ENCODE data around the gene F11.
"Not testable (repeated sequence)": the region's sequence is repeated elsewhere in the genome, so short reads cannot be mapped to it uniquely, and the experiment has no call there.

The F11 gene

DNA sequence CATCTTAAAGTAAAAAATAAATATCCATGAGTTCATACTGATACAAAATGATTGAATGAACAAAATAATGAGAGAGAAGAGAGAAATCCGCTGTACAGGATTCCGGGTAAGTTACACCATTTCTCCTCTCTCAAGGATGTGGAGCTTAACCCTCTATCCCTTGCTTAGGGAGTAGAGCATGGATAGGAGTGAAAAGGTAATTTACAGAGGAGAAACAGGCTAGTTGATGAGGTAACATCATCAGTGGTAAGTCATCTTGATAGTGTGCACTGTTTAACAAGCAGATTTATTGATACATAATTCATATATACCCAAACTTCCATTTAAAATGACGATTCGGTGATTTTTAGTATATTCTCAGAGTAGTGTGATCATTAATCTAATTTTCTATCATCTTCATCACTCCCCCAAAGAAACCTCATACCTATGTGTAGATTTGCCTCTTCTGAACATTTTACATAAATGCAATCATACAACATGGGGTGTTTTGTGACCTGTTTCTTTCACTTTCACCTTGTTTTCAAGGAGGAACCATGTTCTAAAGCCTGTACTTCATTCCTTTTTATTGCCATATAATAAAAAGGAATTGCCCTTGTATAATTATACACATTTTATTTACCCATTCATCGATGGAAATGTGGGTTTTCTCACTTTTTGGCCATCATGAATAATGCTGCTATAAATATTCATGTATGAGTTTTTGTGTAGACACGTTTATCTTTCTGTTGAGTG is 34.8 kb downstream of the F11 start:
- no peak for DNase-seq

- DNase-seq, result no peak
Observed at GRCh38 chr4:186304216-186304615, 38.2 kb downstream of the F11 start.

GRCh38 chr4:186304866-186305505 is 39.0 kb downstream of the F11 start:
- no peak for DNase-seq

DNA sequence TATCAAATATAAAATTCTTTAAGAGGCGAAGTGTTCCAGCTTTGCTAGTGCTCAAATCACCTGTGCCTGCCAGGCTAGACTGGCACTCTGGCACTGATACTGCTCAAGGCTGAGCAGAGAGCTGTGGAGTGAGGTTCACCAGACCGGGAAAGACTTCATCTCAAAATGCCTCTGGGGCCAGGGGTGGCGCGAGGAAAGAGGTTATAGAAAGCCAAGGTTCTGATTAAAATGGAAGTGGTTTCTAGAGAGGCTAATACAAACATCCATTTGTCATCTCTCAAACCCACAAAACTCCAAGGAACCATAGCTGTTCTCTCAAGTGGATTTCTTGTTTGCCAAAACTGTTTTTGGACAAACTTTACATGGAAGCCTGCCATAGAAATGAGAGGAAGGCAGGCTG is 41.5 kb downstream of the F11 start:
- no peak for DNase-seq

GRCh38 chr4:186307916-186308315 is 41.9 kb downstream of the F11 start:
- DNase-seq, result no peak

DNA sequence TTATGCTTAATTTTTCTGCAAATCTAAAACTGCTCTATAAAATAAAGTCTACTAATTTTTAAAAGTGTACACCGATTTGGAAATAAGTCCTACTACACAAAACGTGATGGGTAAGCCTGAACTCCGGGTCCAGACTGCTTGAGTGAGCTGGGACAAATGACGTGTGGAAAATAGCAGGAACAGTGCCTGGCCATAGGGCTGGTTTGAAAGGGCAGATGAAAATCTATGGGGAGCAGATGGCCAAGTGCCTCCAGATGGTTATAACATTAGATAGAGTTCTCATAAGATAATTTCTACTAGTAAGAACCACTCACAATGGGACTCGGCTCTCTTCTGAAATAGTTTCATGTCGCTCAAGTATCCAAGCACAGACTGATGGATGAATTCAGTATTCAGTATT is 52.5 kb downstream of the F11 start:
- no peak for DNase-seq

- DNase-seq, result not testable (repeated sequence)
Observed at GRCh38 chr4:186324660-186325059, 58.7 kb downstream of the F11 start.

DNA sequence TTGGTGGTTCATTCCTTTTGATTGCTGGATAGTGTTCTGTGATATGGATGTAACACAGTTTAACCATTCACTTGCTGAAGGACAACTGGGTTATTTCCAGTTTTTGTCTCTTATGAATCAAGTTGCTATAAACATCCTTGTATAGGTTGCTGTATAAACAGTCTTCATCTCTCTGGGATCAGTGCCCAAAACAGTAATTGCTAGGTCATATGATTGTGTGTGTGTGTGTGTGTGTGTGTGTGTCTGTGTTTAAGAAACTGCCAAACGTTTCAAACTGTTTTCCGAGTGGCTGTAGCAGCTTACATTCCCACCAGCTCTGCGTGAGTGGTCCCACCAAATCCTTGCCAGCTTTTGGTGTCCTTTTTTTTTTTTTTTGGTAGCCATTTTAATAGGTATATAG is 60.4 kb downstream of the F11 start:
- DNase-seq, result no peak

DNA sequence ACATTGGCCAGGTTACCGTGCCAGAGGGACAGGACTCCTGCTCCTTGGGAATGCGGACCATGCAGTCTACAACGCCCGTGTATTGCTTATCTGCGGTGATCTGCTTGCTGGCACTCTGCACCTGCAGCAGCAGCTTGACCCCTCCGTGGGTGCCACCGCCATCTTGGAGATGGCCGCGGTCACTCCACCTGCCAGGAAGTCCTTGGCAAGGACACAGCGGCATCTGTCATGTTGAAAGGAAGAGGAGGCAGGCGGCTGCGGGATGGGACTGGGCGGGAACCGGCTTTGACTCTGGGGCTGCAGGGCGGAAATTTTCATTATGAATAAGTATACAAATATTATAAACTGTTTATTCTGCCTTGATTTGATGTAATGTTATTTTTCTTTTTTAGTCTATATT is 63.4 kb downstream of the F11 start:
- DNase-seq, result no peak

DNA sequence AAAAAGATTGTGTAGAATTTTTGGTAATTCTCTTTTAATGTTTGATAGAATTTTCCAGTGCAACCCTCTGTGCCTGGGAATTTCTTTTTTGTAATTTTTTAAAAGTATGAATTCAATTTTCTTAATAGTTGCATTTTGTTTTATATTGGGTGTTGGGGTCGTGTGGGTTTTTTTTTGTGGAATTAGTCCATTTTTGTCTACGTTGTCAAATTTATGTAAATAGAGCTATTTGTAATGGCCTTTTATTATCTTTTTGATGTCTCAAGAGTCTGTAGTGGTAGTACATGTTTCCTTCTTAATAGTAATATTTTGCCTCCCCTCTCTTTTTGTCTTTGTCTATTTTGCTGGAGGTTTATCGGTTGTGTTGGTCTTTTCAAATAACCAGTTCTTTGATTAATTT is 64.4 kb downstream of the F11 start:
- no peak for DNase-seq

- DNase-seq, result no peak
Observed at GRCh38 chr4:186335793-186336192, 69.8 kb downstream of the F11 start.

All from SHP77 treated with DMSO at 0.1 percent for 48 hours (cell line).